HTERT RPE-1 (cell line): ENCODE measurements around the gene RAB11FIP3.

Experiments
- in situ Hi-C: fragments of 300-500 bp; cut with MboI; formaldehyde crosslinking; loops from 4 replicates; pipeline ENCODE4 v1.14.3; 2020; ENCODE audit warnings: low sequenced_read_pairs

Gene RAB11FIP3

DNA sequence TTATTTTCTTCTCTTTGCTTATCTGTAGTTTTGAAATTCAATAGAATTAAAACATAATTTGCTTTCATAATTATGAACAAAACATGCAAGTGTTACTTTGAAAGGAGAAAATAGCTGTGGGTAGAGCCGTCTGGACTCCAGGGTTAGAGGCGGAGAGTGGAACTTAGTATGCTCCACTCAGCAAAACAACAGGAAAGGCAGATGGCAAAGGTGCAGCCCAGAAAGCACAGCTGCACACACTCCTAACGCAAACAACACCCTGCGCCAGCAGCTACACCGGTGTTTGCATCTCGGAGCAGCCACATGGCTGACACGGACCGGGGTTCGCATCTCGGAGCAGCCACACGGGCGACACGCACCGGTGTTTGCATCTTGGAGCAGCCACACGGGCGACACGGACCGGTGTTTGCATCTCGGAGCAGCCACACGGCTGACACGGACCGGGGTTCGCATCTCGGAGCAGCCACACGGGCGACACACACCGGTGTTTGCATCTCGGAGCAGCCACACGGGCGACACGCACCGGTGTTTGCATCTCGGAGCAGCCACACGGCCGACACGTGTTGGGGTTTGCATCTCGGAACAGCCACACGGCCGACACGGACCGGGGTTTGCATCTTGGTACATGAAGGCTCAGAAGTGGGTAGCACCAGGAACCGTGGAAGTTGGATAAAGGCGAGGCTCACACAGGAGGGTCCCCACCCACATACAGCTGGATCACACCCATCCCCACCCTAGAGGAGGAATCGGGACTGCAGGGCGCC, 89.9 kb downstream of the RAB11FIP3 start:
- in situ Hi-C loops = no loop called here

DNA sequence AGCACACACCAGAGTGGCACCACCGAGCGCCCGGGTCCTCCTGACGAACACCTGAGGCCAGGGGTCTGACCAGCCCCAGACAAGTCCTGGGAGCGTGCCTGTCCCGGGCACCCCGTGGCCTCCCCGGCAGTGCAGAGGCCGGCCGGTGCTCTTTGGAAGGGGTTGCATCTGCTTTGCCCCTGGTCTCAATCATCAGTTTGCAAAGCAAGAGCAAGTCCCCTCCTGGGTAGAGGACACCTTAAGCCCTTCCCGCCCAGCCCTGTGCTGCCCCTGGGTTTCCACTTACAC, 90.4 kb downstream of the RAB11FIP3 start:
- in situ Hi-C loops = no loop called here

GRCh38 chr16:516301-516700, 90.9 kb downstream of the RAB11FIP3 start:
- in situ Hi-C loops = no loop called here

DNA sequence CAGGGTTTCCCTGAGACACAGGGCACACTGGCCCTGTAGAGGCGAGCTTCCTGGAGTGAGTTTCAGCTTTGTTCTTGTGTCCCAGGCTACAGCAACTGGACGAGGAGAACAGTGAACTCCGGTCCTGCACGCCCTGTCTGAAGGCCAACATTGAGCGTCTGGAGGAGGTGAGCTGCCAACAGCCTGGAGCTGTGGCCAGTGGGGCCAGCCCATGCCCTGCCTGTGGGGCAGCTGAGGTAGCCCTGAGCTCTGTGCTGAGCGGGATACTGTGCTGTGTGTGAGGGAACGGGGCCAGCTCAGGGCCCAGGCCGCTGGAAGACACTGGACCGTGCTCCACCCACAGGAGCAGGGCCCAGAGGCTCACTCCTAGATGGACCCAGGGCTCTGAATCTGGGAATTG, 93.4 kb downstream of the RAB11FIP3 start:
- in situ Hi-C loops = no loop called here

DNA sequence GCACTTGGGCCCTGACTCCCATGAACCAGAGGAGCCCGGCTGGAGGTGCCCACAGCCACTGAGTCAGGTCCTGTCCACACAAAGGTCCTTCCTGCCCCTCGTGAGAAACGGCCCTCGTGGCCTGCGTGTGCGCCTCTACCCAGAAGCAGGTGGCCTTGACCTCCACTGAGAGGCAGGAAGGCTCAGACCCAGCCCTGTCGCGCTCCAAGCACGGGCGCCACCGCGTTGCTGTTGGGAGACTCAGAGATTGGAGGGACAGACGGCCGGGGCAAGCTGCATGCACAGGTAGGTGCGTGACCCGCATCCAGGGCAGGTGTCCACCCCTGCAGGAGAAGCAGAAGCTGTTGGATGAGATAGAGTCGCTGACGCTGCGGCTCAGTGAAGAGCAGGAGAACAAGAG, 94.0 kb downstream of the RAB11FIP3 start:
- in situ Hi-C loops = no loop called here

DNA sequence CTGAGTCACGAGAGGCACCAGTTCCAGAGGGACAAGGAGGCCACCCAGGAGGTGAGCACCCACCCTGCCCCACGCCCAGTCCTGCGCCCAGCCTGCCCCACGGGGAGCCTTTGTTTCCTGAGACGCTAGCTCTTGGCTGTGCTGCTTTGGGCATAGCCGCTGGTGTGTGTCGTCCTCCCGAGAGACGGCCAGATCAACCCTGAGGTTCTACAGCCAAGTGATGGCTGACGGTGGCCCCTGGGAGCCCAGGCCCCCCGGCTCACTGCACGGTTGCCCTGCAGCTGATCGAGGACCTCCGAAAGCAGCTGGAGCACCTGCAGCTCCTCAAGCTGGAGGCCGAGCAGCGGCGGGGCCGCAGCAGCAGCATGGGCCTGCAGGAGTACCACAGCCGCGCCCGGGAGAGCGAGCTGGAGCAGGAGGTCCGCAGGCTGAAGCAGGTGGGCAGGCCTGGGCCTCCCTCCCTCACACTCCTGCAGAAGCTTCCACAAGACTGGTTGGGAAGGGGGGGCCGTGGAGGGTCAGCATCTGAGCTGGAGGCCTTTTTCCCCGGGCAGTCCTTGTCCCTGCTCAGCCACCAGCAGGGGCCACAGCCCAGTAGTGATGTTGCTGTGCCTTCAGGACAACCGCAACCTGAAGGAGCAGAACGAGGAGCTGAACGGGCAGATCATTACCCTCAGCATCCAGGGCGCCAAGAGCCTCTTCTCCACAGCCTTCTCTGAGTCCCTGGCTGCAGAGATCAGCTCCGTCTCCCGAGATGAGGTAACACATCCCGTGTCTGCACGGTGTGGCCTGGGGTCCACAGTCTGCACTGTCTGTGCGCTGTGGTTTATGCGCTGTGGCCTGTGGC, 94.6 kb downstream of the RAB11FIP3 start:
- in situ Hi-C loops = no loop called here

GRCh38 chr16:520847-521246, 95.4 kb downstream of the RAB11FIP3 start:
- in situ Hi-C loops = no loop called here

DNA sequence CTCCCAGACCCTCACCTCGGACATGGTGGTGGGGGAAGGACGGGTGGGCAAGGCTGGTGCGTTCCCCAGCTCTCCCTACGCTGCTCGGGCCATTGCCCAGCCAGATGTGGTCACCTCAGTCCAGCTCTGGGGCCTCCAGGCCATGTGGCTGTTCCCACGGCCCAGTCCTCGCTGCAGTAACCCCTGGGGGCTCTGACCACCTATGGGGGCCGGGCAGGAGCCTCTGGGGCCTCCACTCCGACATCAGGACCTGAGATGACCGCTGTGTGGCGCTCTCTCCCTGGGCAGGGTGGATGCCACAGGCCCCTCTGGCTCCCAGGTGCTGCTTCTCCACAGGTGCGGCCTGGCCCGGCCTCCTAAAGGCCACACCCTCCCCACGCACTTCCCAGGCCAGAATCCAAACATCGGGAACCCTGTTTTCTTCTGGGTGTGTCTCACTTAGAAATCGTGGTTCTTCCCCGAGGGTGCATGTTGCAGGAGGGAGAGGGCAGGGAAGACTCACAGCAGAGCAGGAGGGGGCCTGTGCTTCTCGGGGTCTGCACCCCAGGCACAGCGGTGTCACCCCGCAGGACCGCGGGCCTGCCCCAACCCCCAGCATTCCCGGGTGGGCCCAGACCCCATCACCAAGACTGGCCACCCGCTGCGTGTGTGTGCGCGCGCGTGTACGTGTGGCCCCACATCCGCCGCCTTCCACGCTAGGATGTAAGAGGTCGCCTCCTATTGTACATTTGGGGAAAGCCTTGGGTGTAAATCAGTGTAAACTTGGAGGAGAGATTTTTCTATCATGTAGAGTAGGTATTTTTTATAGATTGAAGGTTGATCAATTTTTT, 96.1 kb downstream of the RAB11FIP3 start:
- in situ Hi-C loops = no loop called here

DNA sequence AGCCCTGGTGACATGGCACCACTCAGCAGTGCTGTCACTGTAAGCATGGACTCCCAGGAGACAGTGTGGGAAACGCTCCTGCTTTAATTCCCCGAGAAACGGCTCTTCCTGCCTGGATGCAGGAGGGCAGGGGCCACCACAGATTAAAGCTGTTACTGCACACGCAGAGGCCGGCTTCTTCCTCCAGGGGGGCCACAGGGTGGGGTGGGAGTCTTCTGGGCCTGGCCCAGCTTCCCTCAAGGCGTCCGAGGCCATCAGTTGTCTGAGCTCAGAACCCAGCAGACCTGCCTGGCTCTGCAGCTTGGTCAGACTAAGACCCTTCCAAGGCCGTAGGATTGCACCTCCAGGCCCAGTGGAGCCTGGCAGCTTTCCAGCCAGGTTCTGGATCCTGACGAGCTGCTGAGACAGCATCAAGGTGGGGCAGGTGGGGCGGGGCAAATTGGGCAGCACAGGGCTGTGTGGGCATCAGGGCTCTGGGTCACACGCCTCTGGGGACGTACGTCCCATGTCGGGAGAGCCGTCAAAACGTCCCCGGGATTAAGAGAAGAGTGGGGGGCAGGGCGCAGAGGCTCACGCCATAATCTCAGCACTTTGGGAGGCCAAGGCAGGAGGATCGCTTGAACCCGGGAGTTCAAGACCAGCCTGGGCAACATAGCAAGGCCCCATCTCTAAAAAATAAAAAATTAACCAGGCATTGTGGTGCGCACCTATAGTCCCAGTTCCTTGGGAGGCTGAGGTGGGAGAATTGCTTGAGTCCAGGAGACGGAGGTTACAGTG, 97.1 kb downstream of the RAB11FIP3 start:
- in situ Hi-C loops = no loop called here

DNA sequence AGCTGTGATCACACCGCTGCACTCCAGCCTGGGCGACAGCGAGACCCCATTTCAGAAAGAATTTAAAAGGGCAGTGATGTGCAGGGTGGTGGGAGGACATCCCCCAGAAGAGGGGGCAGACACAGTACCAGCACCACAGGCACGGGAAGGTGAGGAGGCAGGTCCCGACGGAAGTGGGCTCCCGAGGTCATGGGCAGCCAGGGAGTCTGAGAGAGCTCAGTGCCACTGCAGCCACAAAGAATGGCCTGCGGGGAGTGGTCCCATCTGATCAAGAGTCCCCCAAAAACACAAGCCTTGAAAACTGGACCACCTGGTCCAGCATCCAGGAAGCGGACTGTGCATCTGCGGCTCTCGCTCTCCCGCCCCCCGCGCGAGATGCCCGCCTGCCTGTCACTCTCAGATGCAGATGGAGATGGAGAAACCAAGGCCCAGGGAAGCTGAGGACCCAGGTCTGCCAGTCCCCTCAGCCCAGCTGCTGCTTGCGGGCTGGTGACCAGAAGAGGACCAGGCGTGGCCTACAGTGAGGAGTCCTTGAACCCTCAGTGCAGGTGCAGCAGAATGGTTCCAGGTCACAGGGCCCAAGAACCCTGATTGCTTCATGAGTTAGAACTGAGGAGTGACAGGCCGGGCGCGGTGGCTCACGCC, 97.8 kb downstream of the RAB11FIP3 start:
- in situ Hi-C loops = no loop called here

GRCh38 chr16:524274-525040, 99.0 kb downstream of the RAB11FIP3 start:
- in situ Hi-C loops = no loop called here

DNA sequence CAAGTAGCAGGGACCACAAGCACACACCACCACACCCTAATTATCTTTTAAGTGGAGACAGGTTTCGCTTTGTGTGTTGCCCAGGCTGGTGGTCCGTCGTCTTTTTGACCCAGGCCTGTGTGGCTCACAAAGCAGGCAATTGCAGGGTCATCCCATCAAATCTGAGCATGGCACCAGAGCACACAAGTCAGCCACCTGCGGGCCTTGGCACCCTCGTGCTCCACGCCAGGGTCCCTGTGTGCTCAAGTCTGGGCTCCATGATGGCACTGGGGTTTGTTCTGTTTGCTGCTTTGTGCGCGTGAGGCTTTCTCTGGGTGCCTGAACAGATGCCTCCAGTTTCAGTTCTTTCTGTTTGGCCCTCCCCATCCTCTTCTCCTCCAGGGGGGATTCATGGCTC, 99.7 kb downstream of the RAB11FIP3 start:
- in situ Hi-C loops = no loop called here

GRCh38 chr16:525520-526180, 100.2 kb downstream of the RAB11FIP3 start:
- in situ Hi-C loops = no loop called here

- in situ Hi-C loops = no loop called here
Observed at GRCh38 chr16:526181-527014, 100.9 kb downstream of the RAB11FIP3 start.

DNA sequence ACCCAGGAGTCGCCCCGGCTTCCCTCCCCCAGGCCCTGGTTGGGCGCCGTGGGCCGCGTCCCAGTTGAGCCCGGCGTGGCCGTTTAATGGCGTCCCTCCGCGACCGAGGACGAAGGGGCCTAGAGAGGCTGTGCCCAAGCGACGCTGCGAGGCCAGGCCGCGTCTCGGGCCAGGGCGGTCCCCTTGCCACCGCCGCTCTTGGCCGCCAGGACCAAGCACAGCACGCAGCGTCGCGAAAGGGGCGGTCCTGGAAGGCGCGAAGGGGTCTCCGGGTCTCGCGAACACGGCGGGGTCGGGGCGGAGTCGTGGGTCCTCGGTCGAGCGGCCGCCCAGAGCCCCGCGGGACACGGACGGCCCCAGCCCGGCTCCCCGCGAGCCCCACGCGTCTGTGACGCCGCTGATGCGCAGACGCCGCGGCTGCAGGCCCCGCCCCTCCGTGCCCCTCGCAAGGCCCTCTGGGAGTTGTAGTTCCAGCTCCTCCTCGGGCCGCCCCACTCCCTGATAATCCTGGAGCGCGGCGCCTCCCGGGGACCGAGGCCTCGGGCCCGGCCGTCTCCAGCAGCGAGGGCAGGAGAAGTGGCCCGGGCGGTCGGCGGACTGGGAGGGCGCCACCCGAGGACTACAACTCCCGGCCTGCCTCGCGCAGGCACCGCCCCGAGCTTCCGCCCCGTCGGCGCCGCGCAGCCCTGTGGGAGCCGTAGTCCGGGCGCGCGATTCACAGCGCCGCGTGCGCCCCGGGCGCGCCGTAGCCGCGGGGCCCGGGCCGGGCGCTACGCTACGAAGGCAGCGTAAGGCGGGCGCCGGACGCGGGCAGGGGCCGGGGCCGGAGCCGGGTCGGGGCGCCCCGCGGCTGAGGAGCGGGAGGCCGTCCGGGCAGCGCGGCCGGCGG, 101.8 kb downstream of the RAB11FIP3 start, which contains the start of gene CAPN15:
Gene CAPN15, plus strand, starts transcription at position 698 of the 889 bp plus-strand sequence. CDS start 19,127 bp downstream, outside the sequence.
- in situ Hi-C loops = no loop called here

DNA sequence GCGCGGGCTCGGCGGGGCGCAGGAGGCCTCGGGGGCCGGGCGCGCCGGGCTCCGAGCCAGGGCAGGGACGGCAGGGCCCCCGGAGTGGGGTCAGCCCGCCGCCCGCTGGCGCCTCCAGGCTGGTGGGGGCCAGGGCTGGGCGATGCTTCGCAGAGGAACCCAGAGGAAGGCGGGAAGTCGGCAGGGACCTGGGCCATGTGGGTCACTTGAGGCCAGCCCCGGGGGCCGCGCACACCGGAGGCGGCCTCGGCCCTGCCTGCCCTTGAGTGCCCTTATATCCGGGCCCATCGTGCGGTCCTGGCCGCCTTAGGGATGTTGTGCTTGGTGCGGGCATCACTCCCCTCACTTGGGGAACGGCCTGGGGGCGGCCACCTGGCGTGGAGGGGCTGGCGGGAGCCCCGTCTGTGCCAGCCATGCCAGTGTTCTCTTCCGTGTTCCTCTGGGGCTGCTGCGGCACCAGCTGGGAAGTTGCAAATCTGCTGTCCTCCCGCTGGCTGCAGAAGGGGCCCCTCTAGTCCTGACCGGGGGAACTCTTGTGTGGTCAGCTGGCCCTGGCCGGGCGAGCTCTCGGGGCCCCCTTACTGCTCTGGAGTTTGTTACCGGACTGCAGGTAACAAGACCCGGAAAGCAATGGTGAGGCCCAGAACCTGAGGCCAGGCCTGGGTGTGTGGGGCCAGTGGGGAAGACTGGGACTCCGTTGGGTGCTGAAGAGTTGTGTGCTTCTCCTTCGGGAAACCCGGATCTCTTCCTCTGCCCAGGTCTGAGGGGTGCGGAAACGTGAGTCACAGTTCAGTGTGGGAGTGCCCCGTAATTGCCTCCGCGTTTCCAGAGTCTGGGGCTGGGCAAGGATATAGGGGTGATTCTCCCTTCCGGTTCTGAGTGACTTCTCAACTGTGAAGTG, 102.9 kb downstream of the RAB11FIP3 start:
- in situ Hi-C loops = no loop called here
